Neural cell (in vitro differentiated cells): Measurements from ENCODE around the gene SEMA6A. TPM values are rescaled to one million over a fixed set of nuclear protein-coding genes. Genes with fewer than 3 reads are reported as not detected.

ENCODE experiments used
- H2AFZ ChIP-seq: fragments of 200-600, 300-800 bp; sonication (generic), shearing (Covaris generic); 2 replicates; pipeline ENCODE4 v1.6.0; 2014; ENCODE audit warnings: low read depth, mild to moderate bottlenecking, antibody characterized with exemption, low read length, moderate library complexity
- H3F3A ChIP-seq: fragments of 200-600 bp; shearing (Covaris generic); 2 replicates; pipeline ENCODE4 v1.6.1; 2016; ENCODE audit warnings: mild to moderate bottlenecking, moderate library complexity, mixed read lengths, antibody characterized with exemption, low read length; ENCODE audit not compliant: insufficient read depth, poor library complexity, severe bottlenecking
- H3K27ac ChIP-seq: fragments of 200-600, 300-800 bp; sonication (generic), shearing (Covaris generic); 2 replicates; pipeline ENCODE4 v1.5.1; 2014; ENCODE audit warnings: mild to moderate bottlenecking, low read length, moderate library complexity
- H3K27me3 ChIP-seq: fragments of 300-800, 200-600 bp; sonication (generic), shearing (Covaris generic); 2 replicates; pipeline ENCODE4 v1.6.0; 2014; ENCODE audit warnings: mild to moderate bottlenecking, low read depth, low read length, moderate library complexity; ENCODE audit not compliant: insufficient read depth
- H3K36me3 ChIP-seq: fragments of 300-800, 200-600 bp; sonication (generic), shearing (Covaris generic); 2 replicates; pipeline ENCODE4 v1.5.1; 2014; ENCODE audit warnings: mild to moderate bottlenecking, antibody characterized with exemption, low read length, moderate library complexity; ENCODE audit not compliant: insufficient read depth
- H3K4me2 ChIP-seq: fragments of 300-800, 200-600 bp; sonication (generic), shearing (Covaris generic); 2 replicates; pipeline ENCODE4 v1.6.0; 2014; ENCODE audit warnings: mild to moderate bottlenecking, low read length
- H3K4me3 ChIP-seq: fragments of 300-800, 200-600 bp; sonication (generic), shearing (Covaris generic); 2 replicates; pipeline ENCODE4 v1.5.1; 2014; ENCODE audit warnings: mild to moderate bottlenecking, low read length, moderate library complexity
- H3K79me2 ChIP-seq: fragments of 200-600 bp; shearing (Covaris generic); replicated peaks from 2 replicates; pipeline ENCODE4 v1.6.0; 2014; ENCODE audit warnings: mild to moderate bottlenecking, low read length, moderate library complexity; ENCODE audit not compliant: insufficient read depth
- H3K9ac ChIP-seq: fragments of 300-800, 200-600 bp; sonication (generic), shearing (Covaris generic); 2 replicates; pipeline ENCODE4 v1.6.1; 2016; ENCODE audit warnings: mild to moderate bottlenecking, low read length, mixed read lengths
- H3K9me2 ChIP-seq: fragments of 200-600 bp; shearing (Covaris generic); 2 replicates; pipeline ENCODE4 v1.6.1; 2016; ENCODE audit warnings: mild to moderate bottlenecking, low read length, mixed read lengths; ENCODE audit not compliant: insufficient read depth
- H3K9me3 ChIP-seq: fragments of 200-600, 300-800 bp; sonication (generic), shearing (Covaris generic); 2 replicates; pipeline ENCODE4 v1.6.1; 2016; ENCODE audit warnings: mild to moderate bottlenecking, mixed run types, low read length, moderate library complexity, mixed read lengths
- H4K20me1 ChIP-seq: fragments of 200-600 bp; shearing (Covaris generic); 2 replicates; pipeline ENCODE4 v1.6.1; 2016; ENCODE audit warnings: mild to moderate bottlenecking, mixed run types; ENCODE audit not compliant: insufficient read depth
- EP300 ChIP-seq: fragments of 450-650 bp; conservative IDR thresholded peaks from 2 replicates; pipeline ENCODE4 v1.6.1; 2014; ENCODE audit warnings: antibody characterized with exemption, mild to moderate bottlenecking, moderate library complexity; ENCODE audit not compliant: poor library complexity, severe bottlenecking
- EZH2 ChIP-seq: fragments of 200-600, 300-800 bp; shearing (Covaris generic), sonication (generic); IDR thresholded peaks from 2 replicates; pipeline ENCODE4 v1.6.1; 2014; ENCODE audit warnings: antibody characterized with exemption, low read length, borderline replicate concordance, mild to moderate bottlenecking; ENCODE audit not compliant: insufficient read depth, poor library complexity, severe bottlenecking
- MXI1 ChIP-seq: fragments of 450-650 bp; conservative IDR thresholded peaks from 2 replicates; pipeline ENCODE4 v1.6.1; 2014; ENCODE audit warnings: antibody characterized with exemption, mild to moderate bottlenecking; ENCODE audit not compliant: poor library complexity, severe bottlenecking
- POLR2AphosphoS5 ChIP-seq: IDR thresholded peaks from 2 replicates; pipeline ENCODE4 v1.6.1; 2012
- RAD21 ChIP-seq: fragments of 450-650 bp; conservative IDR thresholded peaks from 2 replicates; pipeline ENCODE4 v1.6.1; 2014; ENCODE audit warnings: antibody characterized with exemption, mild to moderate bottlenecking, moderate library complexity
- SMC3 ChIP-seq: fragments of 450-650 bp; conservative IDR thresholded peaks from 2 replicates; pipeline ENCODE4 v1.6.1; 2014; ENCODE audit warnings: antibody characterized with exemption, mild to moderate bottlenecking, moderate library complexity; ENCODE audit not compliant: poor library complexity
- TAF1 ChIP-seq: IDR thresholded peaks from 2 replicates; pipeline ENCODE4 v1.6.1; 2012; ENCODE audit warnings: low read depth
- polyA plus RNA-seq: library from polyadenylated mRNA; depleted of rRNA; stranded (reverse); fragments of >200 nt; gene quantifications from 2 replicates; pipeline ENCODE4 v1.2.3, GENCODE V29; 2014
- TF ChIP-seq, protein P1 (sequence below): IDR thresholded peaks from 2 replicates; pipeline ENCODE4 v1.6.1; 2012; ENCODE audit warnings: borderline replicate concordance
- TF ChIP-seq, protein P2 (sequence below): fragments of 450-650 bp; IDR thresholded peaks from 2 replicates; pipeline ENCODE4 v1.5.1; 2014; ENCODE audit warnings: antibody characterized with exemption, mild to moderate bottlenecking, moderate library complexity; ENCODE audit not compliant: poor library complexity, severe bottlenecking

The SEMA6A gene
- polyA plus RNA-seq, 1 donor from 2014 or later = 6.5 TPM

- no peak overlapping the region for H3K4me3 ChIP-seq
- no peak overlapping the region for H3K27ac ChIP-seq
- no peaks in the 10 kb centered on the region for H3K9me2 ChIP-seq
- H3F3A ChIP-seq = no peaks in the 10 kb centered on the region
- H4K20me1 ChIP-seq = no peaks in the 10 kb centered on the region
- H2AFZ ChIP-seq = no peak overlapping the region
- H3K4me2 ChIP-seq = no peak overlapping the region
- no peak overlapping the region for H3K9ac ChIP-seq
- H3K9me3 ChIP-seq = no peaks in the 10 kb centered on the region
- no peaks in the 10 kb centered on the region for H3K36me3 ChIP-seq
- no peaks in the 10 kb centered on the region for H3K79me2 ChIP-seq
- no peaks in the 10 kb centered on the region for H3K27me3 ChIP-seq
- TF ChIP-seq POLR2AphosphoS5 (no peak), EZH2 (no peak), SMC3 (no peak), MXI1 (no peak), TAF1 (no peak), EP300 (no peak), RAD21 (no peak)
- TF ChIP-seq, protein P1, sequence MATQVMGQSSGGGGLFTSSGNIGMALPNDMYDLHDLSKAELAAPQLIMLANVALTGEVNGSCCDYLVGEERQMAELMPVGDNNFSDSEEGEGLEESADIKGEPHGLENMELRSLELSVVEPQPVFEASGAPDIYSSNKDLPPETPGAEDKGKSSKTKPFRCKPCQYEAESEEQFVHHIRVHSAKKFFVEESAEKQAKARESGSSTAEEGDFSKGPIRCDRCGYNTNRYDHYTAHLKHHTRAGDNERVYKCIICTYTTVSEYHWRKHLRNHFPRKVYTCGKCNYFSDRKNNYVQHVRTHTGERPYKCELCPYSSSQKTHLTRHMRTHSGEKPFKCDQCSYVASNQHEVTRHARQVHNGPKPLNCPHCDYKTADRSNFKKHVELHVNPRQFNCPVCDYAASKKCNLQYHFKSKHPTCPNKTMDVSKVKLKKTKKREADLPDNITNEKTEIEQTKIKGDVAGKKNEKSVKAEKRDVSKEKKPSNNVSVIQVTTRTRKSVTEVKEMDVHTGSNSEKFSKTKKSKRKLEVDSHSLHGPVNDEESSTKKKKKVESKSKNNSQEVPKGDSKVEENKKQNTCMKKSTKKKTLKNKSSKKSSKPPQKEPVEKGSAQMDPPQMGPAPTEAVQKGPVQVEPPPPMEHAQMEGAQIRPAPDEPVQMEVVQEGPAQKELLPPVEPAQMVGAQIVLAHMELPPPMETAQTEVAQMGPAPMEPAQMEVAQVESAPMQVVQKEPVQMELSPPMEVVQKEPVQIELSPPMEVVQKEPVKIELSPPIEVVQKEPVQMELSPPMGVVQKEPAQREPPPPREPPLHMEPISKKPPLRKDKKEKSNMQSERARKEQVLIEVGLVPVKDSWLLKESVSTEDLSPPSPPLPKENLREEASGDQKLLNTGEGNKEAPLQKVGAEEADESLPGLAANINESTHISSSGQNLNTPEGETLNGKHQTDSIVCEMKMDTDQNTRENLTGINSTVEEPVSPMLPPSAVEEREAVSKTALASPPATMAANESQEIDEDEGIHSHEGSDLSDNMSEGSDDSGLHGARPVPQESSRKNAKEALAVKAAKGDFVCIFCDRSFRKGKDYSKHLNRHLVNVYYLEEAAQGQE = no peak
- TF ChIP-seq, protein P2, sequence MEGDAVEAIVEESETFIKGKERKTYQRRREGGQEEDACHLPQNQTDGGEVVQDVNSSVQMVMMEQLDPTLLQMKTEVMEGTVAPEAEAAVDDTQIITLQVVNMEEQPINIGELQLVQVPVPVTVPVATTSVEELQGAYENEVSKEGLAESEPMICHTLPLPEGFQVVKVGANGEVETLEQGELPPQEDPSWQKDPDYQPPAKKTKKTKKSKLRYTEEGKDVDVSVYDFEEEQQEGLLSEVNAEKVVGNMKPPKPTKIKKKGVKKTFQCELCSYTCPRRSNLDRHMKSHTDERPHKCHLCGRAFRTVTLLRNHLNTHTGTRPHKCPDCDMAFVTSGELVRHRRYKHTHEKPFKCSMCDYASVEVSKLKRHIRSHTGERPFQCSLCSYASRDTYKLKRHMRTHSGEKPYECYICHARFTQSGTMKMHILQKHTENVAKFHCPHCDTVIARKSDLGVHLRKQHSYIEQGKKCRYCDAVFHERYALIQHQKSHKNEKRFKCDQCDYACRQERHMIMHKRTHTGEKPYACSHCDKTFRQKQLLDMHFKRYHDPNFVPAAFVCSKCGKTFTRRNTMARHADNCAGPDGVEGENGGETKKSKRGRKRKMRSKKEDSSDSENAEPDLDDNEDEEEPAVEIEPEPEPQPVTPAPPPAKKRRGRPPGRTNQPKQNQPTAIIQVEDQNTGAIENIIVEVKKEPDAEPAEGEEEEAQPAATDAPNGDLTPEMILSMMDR = no peak
Measured at GRCh38 chr5:116424258-116424615, 150.4 kb downstream of the SEMA6A start.

- no peak overlapping the region for H2AFZ ChIP-seq
- no peaks in the 10 kb centered on the region for H3K9me3 ChIP-seq
- H4K20me1 ChIP-seq = no peaks in the 10 kb centered on the region
- no peak overlapping the region for H3K4me3 ChIP-seq
- no peak overlapping the region for H3K9ac ChIP-seq
- H3K79me2 ChIP-seq = no peaks in the 10 kb centered on the region
- no peak overlapping the region for H3K27ac ChIP-seq
- no peak overlapping the region for H3K4me2 ChIP-seq
- no peaks in the 10 kb centered on the region for H3K36me3 ChIP-seq
- TF ChIP-seq POLR2AphosphoS5 = no peak
- TF ChIP-seq, protein P2 = no peak
- no peak for TF ChIP-seq RAD21
- TF ChIP-seq SMC3 = no peak
- no peak for TF ChIP-seq EP300
- TF ChIP-seq TAF1 = no peak
- TF ChIP-seq EZH2 = no peak
- TF ChIP-seq MXI1 = no peak
- TF ChIP-seq, protein P1 = no peak
- H3K9me2 ChIP-seq = no peaks in the 10 kb centered on the region
- H3K27me3 ChIP-seq = no peaks in the 10 kb centered on the region
- H3F3A ChIP-seq = no peaks in the 10 kb centered on the region
Measured at GRCh38 chr5:116423587-116424257, 150.9 kb downstream of the SEMA6A start.
